SK-N-MC (cell line): Measurements from ENCODE around the gene DIAPH3.

Experiments
- EZH2 ChIP-seq: fragments of 200-600 bp; sonication (generic); IDR thresholded peaks from one replicate; pipeline ENCODE4 v1.6.1; 2017; ENCODE audit warnings: antibody characterized with exemption
- POLR2AphosphoS5 ChIP-seq: IDR thresholded peaks from 2 replicates; pipeline ENCODE4 v1.6.1; 2012; ENCODE audit warnings: mild to moderate bottlenecking, low read depth, low read length, borderline replicate concordance

DNA sequence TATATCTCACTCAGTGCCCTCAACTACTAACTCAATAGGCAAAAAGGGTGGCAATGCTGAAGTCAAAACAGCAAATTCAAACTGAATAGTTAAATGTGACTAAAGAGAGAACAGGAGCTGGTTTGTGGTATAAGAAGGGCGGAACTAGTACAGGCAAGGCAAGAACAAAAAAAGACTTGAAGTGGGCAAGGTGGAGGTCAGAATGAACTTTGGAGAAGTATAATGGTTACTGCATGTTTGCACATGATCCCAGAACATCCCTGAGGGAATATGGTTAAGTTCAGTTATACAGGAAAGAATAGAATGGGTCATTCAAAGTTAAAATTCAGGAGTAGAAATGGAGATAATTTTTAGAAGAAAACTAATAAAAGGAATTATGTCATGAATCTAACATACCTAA is 85.5 kb downstream of the DIAPH3 start:
- TF ChIP-seq POLR2AphosphoS5: no peak
- no peak for TF ChIP-seq EZH2
